CD4-positive, alpha-beta T cell treated with Interleukin-15 for 4 hours (primary cell): ENCODE results near the gene PRKACA.
"Not testable (repeated sequence)": the region's sequence is repeated elsewhere in the genome, so short reads cannot be mapped to it uniquely, and the experiment has no call there.

Source experiments
- DNase-seq: peaks from one replicate; pipeline ENCODE4 v3.0.0-alpha.2; 2020; ENCODE audit warnings: low spot score

The PRKACA gene

DNA sequence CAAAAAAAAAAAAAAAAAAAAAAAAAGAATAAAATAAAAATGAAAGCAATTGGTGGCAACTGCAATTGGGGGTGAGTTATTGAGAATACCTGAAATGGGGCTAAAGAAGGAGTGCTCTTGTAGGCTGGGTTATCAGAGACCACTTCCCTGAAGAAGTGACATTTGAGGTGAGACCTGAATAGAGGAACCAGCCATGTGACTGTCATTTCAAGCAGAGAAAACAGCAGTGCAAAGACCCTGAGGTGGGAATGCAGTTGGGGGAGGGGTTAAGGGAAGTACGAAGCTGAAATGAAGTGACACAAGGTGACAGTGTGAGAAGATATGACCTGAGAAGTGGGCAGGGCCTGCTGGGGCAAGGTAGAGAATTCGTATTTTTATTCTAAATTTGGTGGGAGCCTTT lies 51.4 kb downstream of the PRKACA start:
- DNase-seq: no peak

DNA sequence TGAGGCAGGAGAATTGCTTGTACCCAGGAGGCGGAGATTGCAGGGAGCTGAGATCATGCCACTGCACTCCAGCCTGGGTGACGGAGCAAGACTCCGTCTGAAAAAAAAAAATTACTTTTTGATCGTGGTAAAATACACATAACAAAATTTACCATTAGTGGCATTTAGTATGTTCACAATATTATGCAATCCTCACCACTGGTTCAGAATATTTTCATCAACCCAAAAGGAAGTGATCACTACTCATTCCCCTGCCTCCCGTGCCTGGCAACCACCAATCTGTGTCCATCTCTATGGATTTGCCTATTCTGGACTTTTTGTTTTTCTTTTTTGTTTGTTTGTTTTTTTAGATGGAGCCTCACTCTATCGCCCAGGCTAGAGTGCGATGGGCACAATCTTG lies 54.5 kb downstream of the PRKACA start:
- DNase-seq: no peak

DNA sequence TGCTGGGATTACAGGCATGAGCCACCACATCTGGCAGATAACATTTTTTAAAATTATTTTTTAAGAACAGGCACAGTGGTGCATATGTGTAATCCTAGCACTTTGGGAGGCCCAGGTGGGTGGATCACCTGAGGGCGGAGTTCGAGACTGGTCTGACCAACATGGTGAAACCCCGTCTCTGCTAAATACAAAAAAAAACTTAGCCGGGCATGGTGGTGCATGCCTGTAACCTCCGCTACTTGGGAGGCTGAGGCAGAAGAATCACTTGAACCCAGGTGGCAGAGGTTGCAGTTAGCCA lies 55.1 kb downstream of the PRKACA start:
- no peak for DNase-seq

DNA sequence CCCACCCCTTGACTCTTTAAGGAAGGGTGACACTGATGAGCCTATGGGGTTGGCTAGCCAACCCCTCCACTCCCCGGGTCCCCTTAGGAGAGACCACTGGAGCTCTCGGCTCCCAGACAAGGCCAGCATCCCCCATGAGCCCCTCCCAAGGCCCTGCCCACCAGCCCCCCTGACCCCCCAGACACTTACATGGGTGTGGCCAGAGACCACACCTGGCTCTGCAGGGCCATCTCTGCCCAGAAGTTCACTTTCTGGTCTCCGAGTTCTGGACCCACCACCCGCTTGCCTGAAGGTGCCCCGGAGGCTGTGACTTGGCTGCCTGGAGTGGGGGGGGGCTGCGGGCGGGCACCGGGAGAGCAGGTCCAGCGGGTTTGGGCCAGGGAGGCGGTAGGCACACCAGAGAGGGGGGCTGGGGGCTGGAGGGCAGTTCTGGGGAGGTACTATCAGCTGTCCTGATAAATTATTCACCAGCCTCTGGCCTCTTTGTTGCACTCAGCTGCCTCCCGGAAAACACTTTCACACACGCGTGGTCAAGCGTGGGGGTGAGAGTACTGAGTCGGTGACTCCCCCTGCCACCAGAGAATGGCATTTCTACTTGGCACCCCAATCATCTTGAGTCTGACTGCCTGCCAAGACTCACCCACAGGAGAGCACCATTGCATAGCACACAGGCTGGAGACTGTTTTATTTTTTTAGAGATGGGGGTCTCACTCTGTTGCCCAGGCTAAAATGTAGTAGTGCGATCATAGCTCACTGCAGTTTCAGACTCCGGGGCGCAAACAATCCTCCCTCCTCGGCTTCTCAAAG lies 55.6 kb downstream of the PRKACA start, which contains the start of gene PALM3:
PALM3 (minus strand) TSS at position 326 of the 807 bp plus-strand sequence; CDS start at position 230, 96 bp downstream.
- DNase-seq: no peak

DNA sequence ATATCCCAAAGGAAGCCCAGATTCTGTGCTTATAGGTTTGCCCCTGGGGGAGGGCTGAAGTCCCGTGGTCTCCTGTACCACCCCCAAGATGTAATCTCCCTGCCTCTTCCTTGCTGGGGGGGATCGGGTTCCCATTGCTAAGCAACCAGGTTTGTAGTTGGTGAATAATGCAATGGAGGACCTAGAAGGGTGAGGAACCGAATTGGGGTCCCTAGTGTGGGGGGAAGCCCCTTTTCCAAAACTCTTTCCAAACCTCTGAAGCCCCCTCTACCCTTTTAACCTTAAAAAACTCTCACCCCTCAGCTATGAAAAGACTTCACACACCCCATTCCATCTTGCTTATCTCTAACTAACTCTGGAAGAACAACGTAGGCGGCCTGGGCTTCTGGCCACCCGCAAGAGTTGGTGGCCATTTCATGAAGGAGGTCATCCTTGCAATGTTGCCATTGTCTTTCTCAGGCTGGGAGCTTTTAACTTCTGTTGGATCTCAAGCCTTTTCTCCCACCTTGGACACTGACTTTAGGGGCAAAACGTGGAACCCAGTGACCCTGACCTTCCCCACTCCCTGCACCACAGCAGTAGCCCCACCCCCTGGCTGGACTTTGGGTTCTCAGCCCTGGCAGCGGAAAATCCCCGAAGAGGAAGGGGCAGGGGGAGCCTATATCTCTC lies 56.3 kb downstream of the PRKACA start:
- DNase-seq: no peak

DNA sequence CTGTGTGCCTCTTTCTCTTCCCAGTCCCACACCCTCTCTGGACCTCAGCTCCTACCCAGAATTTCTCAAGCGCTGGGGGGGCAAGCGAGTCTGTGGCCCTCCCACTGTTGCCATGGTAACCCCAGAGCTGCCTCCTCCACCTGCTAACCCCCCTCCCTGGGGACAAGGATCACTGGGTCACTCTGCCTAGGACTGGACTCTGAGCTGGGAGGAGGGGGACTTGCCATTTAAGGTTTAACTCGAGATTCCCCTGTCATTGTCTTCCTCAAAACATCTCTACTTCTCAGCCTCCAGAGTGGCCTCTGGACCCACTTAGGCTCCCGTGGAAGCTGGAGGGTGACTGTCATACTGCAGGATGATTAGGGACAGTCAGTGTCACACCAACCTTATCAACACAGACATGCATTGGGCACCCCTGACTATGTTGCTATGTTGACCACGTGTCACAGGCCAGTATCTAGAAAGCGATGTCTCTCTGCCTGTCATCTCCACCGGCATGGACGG lies 57.9 kb downstream of the PRKACA start:
- no peak for DNase-seq

DNA sequence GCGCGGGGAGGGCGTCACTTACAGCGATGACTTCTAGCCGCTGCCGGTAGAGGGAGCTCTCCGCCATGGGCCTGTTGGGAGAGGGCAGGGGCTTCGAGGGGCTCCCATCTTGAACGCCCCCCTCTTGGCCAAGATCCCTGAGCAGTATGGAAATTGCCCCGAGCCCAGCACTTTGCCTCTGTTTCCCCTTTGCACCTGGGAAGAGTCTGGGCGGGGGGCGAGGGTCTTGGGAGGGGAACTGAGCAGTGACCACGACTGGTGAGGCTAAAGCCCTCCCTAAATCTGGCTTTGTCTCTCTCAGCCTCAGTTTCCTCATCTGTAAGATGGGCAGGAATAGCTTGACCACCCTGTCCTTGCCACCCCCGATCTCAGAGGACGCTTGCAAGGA lies 58.5 kb downstream of the PRKACA start:
- peak; percentile 34 for DNase-seq

DNA sequence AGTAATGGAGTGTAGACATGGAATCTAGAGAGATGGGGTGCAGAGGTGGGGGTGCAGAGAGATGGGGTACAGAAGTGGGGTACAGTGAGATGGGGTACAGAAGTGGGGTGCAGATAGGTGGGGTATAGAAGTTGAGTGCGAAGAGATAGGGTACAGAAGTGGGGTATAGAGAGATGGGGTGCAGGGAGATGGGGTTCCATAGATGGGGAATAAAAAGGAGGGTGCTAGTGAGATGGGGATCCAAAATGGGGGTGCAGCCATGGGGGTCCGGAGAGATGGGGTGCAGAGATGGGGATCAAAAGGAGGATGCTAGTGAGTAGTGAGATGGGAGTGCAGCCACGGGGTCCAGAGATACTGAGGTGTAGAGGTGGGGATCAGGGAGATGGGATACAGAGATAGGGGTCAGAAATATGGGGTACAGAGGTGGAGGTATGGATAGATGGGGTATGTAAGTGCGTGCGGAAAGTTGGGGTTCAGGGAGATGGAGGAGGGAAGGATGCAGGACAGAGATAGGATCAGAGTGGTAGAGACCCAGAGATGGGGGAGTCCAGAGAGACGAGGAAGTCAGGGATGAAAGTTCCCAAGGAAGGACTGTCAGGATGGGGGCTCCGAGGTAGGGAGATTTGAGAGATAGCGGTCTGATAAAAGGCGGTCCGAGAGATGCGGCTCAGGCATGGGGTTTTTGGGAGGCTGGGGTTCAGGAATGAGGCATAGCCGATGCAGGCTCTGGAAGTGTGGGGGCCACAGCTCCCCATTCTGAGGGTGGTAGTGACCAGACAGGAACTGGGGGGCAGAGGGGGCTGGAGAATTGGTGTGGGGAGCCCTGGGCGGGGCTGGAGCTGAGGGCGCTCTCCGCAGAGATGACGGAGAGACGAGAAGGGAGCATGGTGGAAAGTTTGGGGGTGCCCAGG lies 59.1 kb downstream of the PRKACA start:
- no peak for DNase-seq

DNA sequence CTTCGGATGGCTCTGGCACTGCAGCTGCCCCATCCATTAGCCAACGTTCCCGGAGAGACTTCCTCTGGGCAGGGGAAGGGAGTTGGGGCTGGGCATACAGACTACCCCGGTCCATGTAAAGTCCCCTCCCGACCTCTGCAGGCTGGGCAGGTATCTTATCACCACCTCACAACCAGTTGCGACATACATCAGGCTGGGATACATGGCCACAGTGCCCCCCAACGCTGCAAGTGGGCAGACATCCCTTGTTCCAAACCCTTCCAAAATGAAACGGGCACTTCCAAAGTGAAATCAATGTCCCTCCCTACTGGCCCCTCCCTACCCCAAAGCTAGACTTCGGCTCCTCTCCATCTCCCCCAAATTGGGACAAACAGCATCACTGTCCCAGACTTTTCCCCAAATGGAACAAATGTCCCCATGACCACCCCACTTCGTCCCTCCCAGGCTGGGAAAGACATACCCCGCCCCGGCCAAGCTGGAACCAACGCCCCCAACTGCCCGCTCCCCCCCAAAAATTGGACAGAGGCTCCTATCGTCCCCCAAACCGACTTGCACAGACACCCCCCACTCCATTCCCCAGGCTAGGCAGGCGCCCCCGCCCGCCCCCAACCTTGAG lies 60.7 kb downstream of the PRKACA start:
- no peak for DNase-seq

DNA sequence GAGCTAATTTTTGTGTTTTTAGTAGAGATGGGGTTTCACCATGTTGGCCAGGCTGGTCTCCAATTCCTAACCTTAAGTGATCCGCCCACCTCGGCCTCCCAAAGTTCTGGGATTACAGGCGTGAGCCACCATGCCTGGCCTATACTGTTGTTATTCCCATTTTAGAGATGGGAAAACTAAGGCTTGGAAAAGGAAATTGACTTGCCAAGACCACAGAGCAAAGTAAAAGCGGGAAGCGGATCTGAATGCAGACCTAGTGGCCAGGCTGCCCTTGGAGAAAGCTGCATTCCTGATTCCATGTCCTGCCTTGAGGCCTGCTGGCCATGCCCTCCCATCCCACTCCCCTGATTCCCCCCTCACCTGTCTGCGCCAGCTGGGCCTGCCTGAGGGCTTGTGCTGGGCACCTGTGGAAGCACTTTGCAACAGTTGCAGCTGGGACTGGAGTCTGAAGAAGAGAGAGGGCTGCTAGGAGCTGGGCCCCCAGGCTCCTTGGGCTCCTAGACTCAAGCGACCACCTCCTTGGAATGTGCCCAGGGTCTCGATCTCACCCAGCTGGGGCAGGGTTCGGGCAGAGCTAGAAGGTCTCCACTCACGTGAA lies 61.4 kb downstream of the PRKACA start:
- no peak for DNase-seq

DNA sequence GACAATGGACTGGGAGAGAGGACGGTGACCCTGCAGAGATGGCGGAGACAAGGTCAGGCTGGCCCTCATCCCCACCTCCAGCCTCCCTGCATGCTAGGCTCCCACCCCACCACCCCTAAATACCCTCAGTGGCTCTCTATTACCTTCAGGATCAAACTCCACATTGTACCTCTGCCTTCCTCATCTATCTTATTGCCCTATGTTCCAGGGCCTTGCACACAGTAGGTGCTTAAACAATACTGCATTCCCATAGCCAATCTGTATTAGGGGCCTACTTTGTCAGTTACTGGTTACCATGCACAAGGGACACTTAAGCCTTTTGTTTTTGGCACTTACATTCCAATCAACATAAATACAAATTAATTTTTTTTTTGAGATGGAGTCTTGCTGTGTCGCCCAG lies 62.2 kb downstream of the PRKACA start:
- no peak for DNase-seq

DNA sequence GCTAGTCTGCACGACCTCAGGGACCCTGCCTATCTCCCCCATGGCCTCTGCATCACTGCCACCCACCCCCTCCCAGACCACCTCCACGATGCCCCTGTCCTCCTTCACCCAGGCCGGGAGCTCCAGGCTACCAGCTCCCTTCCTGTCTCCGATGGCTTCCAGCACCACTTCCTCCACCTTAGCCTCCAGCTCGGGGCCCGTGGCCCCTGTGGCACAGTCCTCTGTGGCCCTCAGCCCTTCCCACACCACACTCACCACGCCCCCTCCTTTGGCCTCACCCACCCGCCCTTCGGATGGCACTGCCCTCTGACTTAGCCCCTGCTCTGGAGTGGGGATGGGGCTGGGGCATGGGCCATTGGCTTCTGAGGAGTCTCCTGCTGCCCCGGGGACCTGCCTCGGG lies 62.8 kb downstream of the PRKACA start:
- DNase-seq: no peak

DNA sequence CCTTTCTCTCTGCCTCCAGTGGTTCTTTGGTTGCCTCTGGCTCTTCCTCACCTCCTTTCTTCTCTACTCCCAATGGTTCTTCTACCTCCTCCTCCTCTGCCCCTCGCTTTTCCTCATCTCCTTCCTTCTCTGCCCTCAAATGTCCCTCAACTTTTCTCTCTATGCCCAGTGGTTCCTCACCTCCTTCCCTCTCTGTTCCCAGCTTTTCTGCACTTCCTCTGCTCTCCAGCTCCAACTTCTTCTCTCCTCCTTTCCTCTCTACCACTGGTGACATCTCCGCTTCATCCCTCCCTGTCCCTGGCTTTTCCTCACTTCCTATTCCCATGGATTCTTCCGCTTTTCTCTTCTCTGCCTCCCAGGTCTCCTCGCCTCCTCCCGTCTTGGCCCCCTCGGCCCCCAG lies 63.5 kb downstream of the PRKACA start:
- DNase-seq: no peak

DNA sequence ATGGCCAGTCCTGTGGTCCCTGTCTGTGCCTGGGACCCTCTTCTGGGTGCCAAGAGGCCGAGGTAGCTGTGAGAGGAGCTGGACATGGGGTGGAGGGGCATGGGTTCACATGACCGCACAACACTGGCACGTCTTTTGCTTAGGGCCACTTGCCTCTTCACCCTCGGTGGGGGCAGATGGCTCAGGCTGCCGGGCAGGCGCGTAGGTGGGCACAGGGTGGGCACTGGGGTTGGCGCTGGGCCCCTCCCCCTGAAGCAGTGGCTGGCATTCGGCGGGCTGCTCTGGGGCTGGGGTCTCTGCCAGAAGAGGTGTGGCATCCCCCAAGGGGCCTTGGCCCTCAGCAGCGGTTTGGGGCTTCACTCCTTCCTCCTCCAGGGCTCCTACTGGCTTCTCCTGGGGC lies 64.1 kb downstream of the PRKACA start:
- DNase-seq: no peak

DNA sequence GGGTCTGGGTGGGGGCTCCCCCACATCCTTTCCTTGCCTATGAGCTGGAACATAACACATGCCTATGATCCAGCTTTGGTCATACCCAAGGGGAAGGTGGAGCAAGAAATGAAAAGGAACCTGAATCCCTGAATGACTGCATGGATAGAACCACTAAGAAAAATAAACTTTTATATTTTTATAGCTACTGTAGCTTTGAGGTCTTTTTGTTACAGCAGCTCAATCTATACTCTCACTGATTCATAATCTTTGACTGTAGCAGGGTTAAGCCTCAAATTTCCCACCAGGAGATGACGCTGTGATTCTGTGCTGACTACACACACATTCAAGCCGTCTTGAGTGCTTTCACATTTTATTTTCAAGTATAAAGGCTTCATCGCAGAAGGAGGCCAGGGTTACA lies 64.5 kb downstream of the PRKACA start:
- no peak for DNase-seq

DNA sequence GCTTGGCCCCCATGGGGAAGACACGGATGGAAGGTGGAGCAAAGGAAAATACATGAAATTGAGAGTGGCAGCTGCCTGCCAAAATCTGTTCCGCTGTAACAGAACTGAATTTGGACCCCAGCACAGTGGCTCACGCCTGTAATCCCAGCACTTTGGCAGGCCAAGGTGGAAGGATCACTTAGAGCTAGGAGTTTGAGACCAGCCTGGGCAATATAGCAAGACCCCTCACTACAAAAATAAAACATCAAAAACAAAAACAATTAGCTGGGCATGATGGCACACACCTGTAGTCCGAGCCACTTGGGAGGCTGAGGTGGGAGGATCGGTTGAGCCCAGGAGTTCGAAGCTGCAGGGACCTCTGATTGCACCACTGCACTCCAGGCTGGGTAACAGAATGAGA lies 65.1 kb downstream of the PRKACA start:
- no peak for DNase-seq

DNA sequence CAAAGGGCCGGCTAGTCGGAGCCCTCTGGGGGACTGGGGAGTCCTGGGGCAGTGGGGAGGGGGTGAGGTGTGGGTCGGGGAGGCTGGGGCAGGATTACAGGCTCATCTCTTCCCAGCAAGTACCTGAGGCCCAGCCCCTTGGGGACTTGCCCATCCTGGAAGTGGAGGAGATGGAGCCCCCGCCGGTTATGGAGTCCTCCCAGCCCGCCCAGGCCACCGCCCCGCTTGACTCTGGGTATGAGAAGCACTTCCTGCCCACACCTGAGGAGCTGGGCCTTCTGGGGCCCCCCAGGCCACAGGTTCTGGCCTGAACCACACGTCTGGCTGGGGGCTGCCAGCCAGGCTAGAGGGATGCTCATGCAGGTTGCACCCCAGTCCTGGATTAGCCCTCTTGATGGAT lies 65.6 kb downstream of the PRKACA start:
- DNase-seq: no peak

DNA sequence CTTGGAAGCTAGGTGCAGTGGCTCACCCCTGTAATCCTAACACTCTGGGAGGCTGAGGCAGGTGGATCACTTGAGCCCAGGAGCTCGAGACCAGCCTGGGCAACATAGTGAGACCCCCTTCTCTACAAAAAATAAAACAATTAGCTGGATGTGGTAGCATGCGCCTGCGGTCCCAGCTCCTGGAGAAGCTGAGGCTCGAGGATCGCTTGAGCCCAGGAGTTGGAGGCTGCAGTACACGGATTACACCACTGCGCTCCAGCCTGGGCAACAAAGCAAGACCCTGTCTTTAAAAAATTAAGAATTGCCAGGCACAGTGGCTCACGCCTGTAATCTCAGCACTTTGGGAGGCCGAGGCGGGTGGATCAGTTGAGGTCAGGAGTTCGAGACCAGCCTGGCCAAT lies 66.6 kb downstream of the PRKACA start:
- DNase-seq: not testable (repeated sequence)

DNA sequence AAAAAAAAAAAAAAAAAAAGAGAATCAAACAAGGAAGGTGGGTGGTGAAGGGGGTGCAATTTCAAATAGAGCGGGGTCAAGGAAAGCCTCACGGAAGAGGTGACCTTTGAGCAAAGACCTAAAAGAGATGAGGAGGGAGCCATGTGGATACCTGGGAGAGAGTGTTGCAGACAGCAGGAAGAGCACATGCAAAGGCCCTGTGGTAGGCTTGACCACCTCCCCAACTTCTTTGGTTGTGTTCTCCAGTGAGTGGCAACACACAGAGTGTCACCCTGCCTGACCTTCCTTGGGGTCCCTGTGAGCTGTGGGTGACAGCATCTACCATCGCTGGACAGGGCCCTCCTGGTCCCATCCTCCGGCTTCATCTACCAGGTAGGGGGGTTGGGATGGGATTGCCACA lies 67.0 kb downstream of the PRKACA start:
- no peak for DNase-seq

DNA sequence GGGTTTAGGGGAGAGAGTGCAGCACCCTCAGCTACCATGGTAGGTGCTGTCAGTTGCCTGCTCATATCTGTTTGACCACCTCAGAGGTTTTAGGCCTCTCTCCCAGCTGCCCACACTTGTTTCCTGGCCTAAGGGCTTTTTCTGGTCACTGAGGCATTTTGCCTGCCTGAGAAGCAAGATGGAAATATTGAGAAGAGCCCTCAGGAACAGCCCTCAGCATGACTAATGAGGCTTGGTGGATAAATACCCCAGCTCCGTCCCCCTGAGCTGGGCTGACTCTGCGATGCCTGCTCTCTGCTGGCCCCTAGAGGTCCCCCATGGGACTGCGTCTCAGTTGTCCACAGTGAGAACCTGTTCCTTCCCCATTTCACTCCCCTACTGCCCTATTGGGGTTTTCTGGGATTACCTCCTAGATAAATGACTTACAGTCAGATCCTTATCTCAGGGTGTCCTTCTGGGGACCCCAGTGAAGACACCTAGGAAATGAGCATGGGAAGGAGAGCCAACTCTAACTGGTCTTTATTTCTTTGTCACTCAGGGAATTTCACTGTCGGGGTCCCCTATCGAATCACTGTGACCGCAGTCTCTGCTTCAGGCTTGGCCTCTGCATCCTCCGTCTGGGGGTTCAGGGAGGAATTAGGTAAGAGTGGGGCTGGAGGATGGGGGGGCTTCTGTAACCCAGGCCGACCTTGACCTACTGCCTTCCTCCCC lies 69.0 kb downstream of the PRKACA start:
- peak; percentile 78 for DNase-seq

DNA sequence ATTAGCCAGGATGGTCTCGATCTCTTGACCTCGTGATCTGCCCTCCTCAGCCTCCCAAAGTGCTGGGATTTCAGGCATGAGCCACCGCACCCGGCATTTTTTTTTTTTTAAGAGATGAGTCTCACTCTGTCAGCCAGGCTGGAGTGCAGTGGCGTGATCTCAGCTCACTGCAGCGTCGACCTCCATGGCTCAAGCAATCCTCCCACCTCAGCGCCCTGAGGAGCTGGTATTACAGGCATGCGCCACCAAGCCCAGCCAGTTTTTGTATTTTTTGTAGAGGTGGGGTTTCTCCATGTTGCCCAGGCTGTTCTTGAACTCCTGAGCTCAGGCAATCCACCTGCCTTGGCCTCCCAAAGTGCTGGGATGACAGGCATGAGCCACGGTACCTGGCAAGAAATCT lies 69.7 kb downstream of the PRKACA start:
- not testable (repeated sequence) for DNase-seq
